H1 (cell line): Measurements from ENCODE around the gene KRTAP5-4. TPM values are rescaled to one million over a fixed set of nuclear protein-coding genes. Genes with fewer than 3 reads are reported as not detected.

Source experiments
- CTCF ChIA-PET: fragments of 300-600 bp; sonication (Branson Sonifier 250); formaldehyde crosslinking; loops from one replicate; lab custom pipeline; 2021; ENCODE audit not compliant: partially characterized antibody; lab: Charles Lee
- POLR2A ChIA-PET: fragments of 300-600 bp; sonication (Branson Sonifier 250); formaldehyde crosslinking; loops from one replicate; lab custom pipeline; 2021; ENCODE audit warnings: inconsistent platforms; ENCODE audit not compliant: partially characterized antibody; lab: Charles Lee
- DNase-seq, 2 experiments: peaks; one replicate each; pipeline versions ENCODE4 v3.0.0 to v3.0.0-alpha.2; 2010 to 2022; ENCODE audit warnings: low spot score in 2 of 2, low read depth in 1 of 2, mixed read lengths in 1 of 2
- FAIRE-seq: peaks from 2 replicates; lab custom pipeline; 2011; peaks lifted over from hg19 to GRCh38; lab: Jason Lieb, UNC
- H2AFZ ChIP-seq: 2 replicates; pipeline ENCODE4 v1.8.1; 2012; ENCODE audit warnings: low read length, inconsistent platforms
- H2AK5ac ChIP-seq: 2 replicates; pipeline ENCODE4 v1.6.1; 2013; ENCODE audit warnings: low read depth, low read length
- H2BK120ac ChIP-seq: replicated peaks from 2 replicates; pipeline ENCODE3; 2013; ENCODE audit warnings: low read depth, low read length, inconsistent platforms
- H2BK12ac ChIP-seq: 2 replicates; pipeline ENCODE4 v1.6.1; 2013; ENCODE audit warnings: low read depth, low read length
- H2BK15ac ChIP-seq: 2 replicates; pipeline ENCODE4 v1.6.1; 2013; ENCODE audit warnings: low read length
- H2BK20ac ChIP-seq: 2 replicates; pipeline ENCODE4 v1.6.1; 2013; ENCODE audit warnings: low read length
- H2BK5ac ChIP-seq: 2 replicates; pipeline ENCODE4 v1.6.1; 2013; ENCODE audit warnings: low read depth, low read length
- H3K14ac ChIP-seq: 2 replicates; pipeline ENCODE4 v1.6.1; 2013; ENCODE audit warnings: inconsistent platforms; ENCODE audit not compliant: insufficient read length
- H3K18ac ChIP-seq: 2 replicates; pipeline ENCODE4 v1.6.1; 2013; ENCODE audit warnings: low read length; ENCODE audit errors: extremely low read depth
- H3K23ac ChIP-seq: 2 replicates; pipeline ENCODE4 v1.6.1; 2013; ENCODE audit warnings: inconsistent platforms; ENCODE audit not compliant: insufficient read length
- H3K23me2 ChIP-seq: 2 replicates; pipeline ENCODE4 v1.6.1; 2013; ENCODE audit warnings: low read depth, low read length
- H3K27ac ChIP-seq: 2 replicates; pipeline ENCODE4 v1.6.1; 2011; ENCODE audit warnings: low read depth, low read length, inconsistent platforms
- H3K27me3 ChIP-seq, 4 experiments: replicated peaks in 1 of 4; 1 replicate in 1 of 4; 2 replicates in 3 of 4; pipeline versions ENCODE4 v1.6.1 to v1.8.1; 2011 to 2013; ENCODE audit warnings: low read length in 3 of 4, mild to moderate bottlenecking in 3 of 4, inconsistent platforms in 2 of 4, mixed read lengths in 2 of 4, moderate library complexity in 1 of 4; ENCODE audit not compliant: control insufficient read depth in 3 of 4, insufficient read depth in 3 of 4; ENCODE audit errors: extremely low read depth in 1 of 4
- H3K36me3 ChIP-seq, 4 experiments: 2 replicates each; pipeline versions ENCODE4 v1.6.1 to v1.8.1; 2011 to 2013; ENCODE audit warnings: mild to moderate bottlenecking in 4 of 4, low read length in 3 of 4, moderate library complexity in 2 of 4, control low read depth in 1 of 4, inconsistent platforms in 1 of 4; ENCODE audit not compliant: insufficient read depth in 4 of 4, control insufficient read depth in 2 of 4
- H3K4ac ChIP-seq: replicated peaks from 2 replicates; pipeline ENCODE3; 2013; ENCODE audit warnings: low read length, low read depth, mixed read lengths, inconsistent platforms; ENCODE audit not compliant: insufficient read length
- H3K4me1 ChIP-seq, 4 experiments: replicated peaks in 1 of 4; 1 replicate in 1 of 4; 2 replicates in 3 of 4; pipeline versions ENCODE4 v1.6.1 to v1.8.1; 2011 to 2013; ENCODE audit warnings: low read length in 3 of 4, inconsistent platforms in 2 of 4, mixed read lengths in 1 of 4; ENCODE audit not compliant: insufficient read depth in 4 of 4, control insufficient read depth in 3 of 4
- H3K4me2 ChIP-seq, 2 experiments: 2 replicates each; pipeline versions ENCODE4 v1.6.1 to v1.8.1; 2011 to 2013; ENCODE audit warnings: low read depth in 2 of 2, low read length in 2 of 2, control low read depth in 1 of 2, inconsistent platforms in 1 of 2, mild to moderate bottlenecking in 1 of 2; ENCODE audit not compliant: insufficient read depth in 1 of 2
- H3K4me3 ChIP-seq, 4 experiments: fragments of 200-600, 300-600 bp in 1 of 4; sonication (generic), shearing (Covaris generic), sonication (Bioruptor Twin) in 1 of 4; 2 replicates each; pipeline versions ENCODE4 v1.5.1 to v1.8.1; 2011 to 2016; ENCODE audit warnings: low read length in 4 of 4, low read depth in 3 of 4, control low read depth in 2 of 4, inconsistent platforms in 2 of 4, mild to moderate bottlenecking in 2 of 4, mixed read lengths in 1 of 4, moderate library complexity in 1 of 4; ENCODE audit not compliant: insufficient read depth in 2 of 4; ENCODE audit errors: extremely low read depth in 1 of 4
- H3K56ac ChIP-seq: replicated peaks from 2 replicates; pipeline ENCODE3; 2013; ENCODE audit warnings: low read depth, mild to moderate bottlenecking, mixed read lengths, low read length, inconsistent platforms; ENCODE audit not compliant: insufficient read length
- H3K79me1 ChIP-seq: 2 replicates; pipeline ENCODE4 v1.6.1; 2013; ENCODE audit warnings: low read depth, low read length, control low read depth
- H3K79me2 ChIP-seq, 2 experiments: 2 replicates each; pipeline versions ENCODE4 v1.6.1 to v1.8.1; 2012 to 2013; ENCODE audit warnings: low read length in 2 of 2, mild to moderate bottlenecking in 2 of 2, inconsistent platforms in 1 of 2; ENCODE audit not compliant: insufficient read depth in 2 of 2, control insufficient read depth in 1 of 2
- H3K9ac ChIP-seq, 4 experiments: replicated peaks in 1 of 4; 1 replicate in 1 of 4; 2 replicates in 3 of 4; pipeline versions ENCODE4 v1.6.1 to v1.8.1; 2011 to 2013; ENCODE audit warnings: low read depth in 3 of 4, low read length in 3 of 4, control low read depth in 2 of 4, mild to moderate bottlenecking in 2 of 4, moderate library complexity in 2 of 4, inconsistent platforms in 1 of 4; ENCODE audit errors: extremely low read depth in 1 of 4
- H3K9me3 ChIP-seq, 2 experiments: 2 replicates each; pipeline versions ENCODE4 v1.6.1 to v1.8.1; 2012 to 2013; ENCODE audit warnings: mild to moderate bottlenecking in 2 of 2, moderate library complexity in 2 of 2, control low read depth in 1 of 2, inconsistent platforms in 1 of 2, low read depth in 1 of 2, low read length in 1 of 2, mixed read lengths in 1 of 2; ENCODE audit not compliant: insufficient read depth in 2 of 2
- H4K20me1 ChIP-seq, 2 experiments: replicated peaks in 1 of 2; 2 replicates each; pipeline versions ENCODE3 to v1.8.1; 2011 to 2013; ENCODE audit warnings: inconsistent platforms in 2 of 2, low read length in 2 of 2, mild to moderate bottlenecking in 1 of 2; ENCODE audit not compliant: insufficient read depth in 2 of 2, control insufficient read depth in 1 of 2
- H4K5ac ChIP-seq: 2 replicates; pipeline ENCODE4 v1.6.1; 2013; ENCODE audit warnings: low read length, low read depth, mixed read lengths, inconsistent platforms; ENCODE audit not compliant: insufficient read length
- H4K8ac ChIP-seq: 2 replicates; pipeline ENCODE4 v1.8.0; 2013; ENCODE audit warnings: mild to moderate bottlenecking, moderate library complexity, low read length, inconsistent platforms; ENCODE audit not compliant: insufficient read depth; ENCODE audit errors: extremely low read depth
- H4K91ac ChIP-seq: replicated peaks from 2 replicates; pipeline ENCODE3; 2013; ENCODE audit warnings: low read length, mixed read lengths, inconsistent platforms; ENCODE audit not compliant: insufficient read length
- ASH2L ChIP-seq: fragments of 200-600, 300-600 bp; sonication (generic); IDR thresholded peaks from one replicate; pipeline ENCODE4 v1.7.1; 2017; ENCODE audit warnings: low read length
- BCL11A ChIP-seq, 2 experiments: IDR thresholded peaks; one replicate each; pipeline ENCODE4 v1.6.1; 2011; ENCODE audit warnings: low read depth in 2 of 2, low read length in 2 of 2, mild to moderate bottlenecking in 2 of 2
- EZH2 ChIP-seq: fragments of 200-600 bp; sonication (generic); IDR thresholded peaks from 2 replicates; pipeline ENCODE4 v1.7.1; 2012; ENCODE audit warnings: low read depth, mild to moderate bottlenecking, moderate library complexity, low read length, inconsistent platforms; ENCODE audit not compliant: severe bottlenecking
- FOSL1 ChIP-seq: IDR thresholded peaks from 2 replicates; pipeline ENCODE4 v1.6.1; 2011; ENCODE audit warnings: mild to moderate bottlenecking, low read depth, low read length, moderate library complexity; ENCODE audit not compliant: insufficient read depth
- HDAC6 ChIP-seq: IDR thresholded peaks from one replicate; pipeline ENCODE4 v1.7.1; 2012; ENCODE audit warnings: low read depth, mild to moderate bottlenecking, inconsistent platforms, low read length, moderate library complexity
- MAFK ChIP-seq: IDR thresholded peaks from 2 replicates; pipeline ENCODE4 v1.6.1; 2012; ENCODE audit warnings: low read depth, mild to moderate bottlenecking, improper control_type of control experiment, low read length
- RFX5 ChIP-seq: IDR thresholded peaks from 2 replicates; pipeline ENCODE4 v1.6.1; 2011; ENCODE audit warnings: low read depth, low read length, improper control_type of control experiment, borderline replicate concordance
- SP2 ChIP-seq: IDR thresholded peaks from 2 replicates; pipeline ENCODE4 v1.6.1; 2012; ENCODE audit warnings: mild to moderate bottlenecking, low read length, inconsistent platforms
- SUZ12 ChIP-seq: fragments of 200-600 bp; sonication (generic); IDR thresholded peaks from 2 replicates; pipeline ENCODE4 v1.6.1; 2012; ENCODE audit warnings: mild to moderate bottlenecking, inconsistent platforms, low read length, moderate library complexity, mixed read lengths
- TAF7 ChIP-seq: optimal IDR thresholded peaks from 2 replicates; pipeline ENCODE3; 2011; ENCODE audit warnings: low read depth, mild to moderate bottlenecking, inconsistent platforms, low read length, moderate library complexity, borderline replicate concordance
- ZNF274 ChIP-seq: IDR thresholded peaks from 2 replicates; pipeline ENCODE4 v1.7.0; 2012; ENCODE audit warnings: low read length, borderline replicate concordance; ENCODE audit errors: extremely low read depth
- WGBS, 2 experiments: shearing (Covaris generic) in 1 of 2; methylation state at CpG; one replicate each; pipeline versions ENCODE4 v1.1.6 to v1.1.7; 2013 to 2015; ENCODE audit warnings: low lambda C conversion rate in 2 of 2, mixed read lengths in 2 of 2, inconsistent platforms in 1 of 2, low coverage in 1 of 2, missing lambda C conversion rate in 1 of 2; ENCODE audit not compliant: insufficient replicate concordance in 2 of 2, insufficient coverage in 1 of 2, insufficient read length in 1 of 2; ENCODE audit errors: extremely low coverage in 1 of 2, missing lambda C conversion rate in 1 of 2; 5-methylcytosine and 5-hydroxymethylcytosine counted together
- polyA plus RNA-seq, 7 experiments: library from polyadenylated mRNA; depleted of rRNA in 3 of 7; stranded (reverse) in 5 of 7; unstranded in 2 of 7; fragments of >200 nt in 5 of 7; fragments of 200-250 nt in 2 of 7; gene quantifications; 1 replicate in 5 of 7; 2 replicates in 1 of 7; 4 replicates in 1 of 7; pipeline versions ENCODE4 v1.2.1 to v1.2.3, GENCODE V29; 2011 to 2013; ENCODE audit warnings: missing spikeins in 2 of 7, mixed read lengths in 2 of 7
- total RNA-seq: library from RNA; stranded (reverse); fragmentation: NEBNext Ultra II Directional; extraction: Animal tissue kit (Norgen Biotek cat#: 25700); gene quantifications from 2 replicates; pipeline ENCODE4 v1.2.1, GENCODE V29; 2021

KRTAP5-4 gene
- total and polyA plus RNA-seq, 2 of the 8 experiments (the other 6 are each of a cell fraction or from before 2014, with no cell fraction given), result not detected

GRCh38 chr11:1636291-1636950 lies 14.5 kb upstream of the KRTAP5-4 start:
- Histone ChIP-seq H3K18ac (no peak overlapping the region), H3K4me2 (no peak overlapping the region), H3K4me1 (no peaks in the 10 kb centered on the region; a peak in 1 of 7 replicates), H3K4ac (no peak overlapping the region), H4K20me1 (no peaks in the 10 kb centered on the region), H3K56ac (no peak overlapping the region), H4K8ac (no peak overlapping the region; the same call in 1 of the 2 replicates), H3K23ac (no peak overlapping the region), H2BK20ac (no peak overlapping the region), H3K23me2 (no peaks in the 10 kb centered on the region; the same call in 1 of the 2 replicates), H2BK12ac (no peak overlapping the region), H3K27ac (no peak overlapping the region), H2BK120ac (no peak overlapping the region), H2AK5ac (no peak overlapping the region), H3K27me3 (no peaks in the 10 kb centered on the region; a peak in 2 of 7 replicates), H4K91ac (no peak overlapping the region), H3K36me3 (no peaks in the 10 kb centered on the region), H3K79me1 (no peaks in the 10 kb centered on the region), H3K79me2 (no peaks in the 10 kb centered on the region), H2AFZ (no peak overlapping the region), H3K14ac (no peak overlapping the region), H2BK5ac (no peak overlapping the region), H3K9ac (no peak overlapping the region), H2BK15ac (0 out of 2 replicates have a peak overlapping the region, but pooled peaks have one; percentile 16), H4K5ac (no peak overlapping the region), H3K9me3 (no peaks in the 10 kb centered on the region), H3K4me3 (no peak overlapping the region)
- ChIA-PET POLR2A (no interaction called here), CTCF (interaction anchor here (1.4 to 6.3 kb wide), 4 partner anchors 9 to 197 kb away, joined by 3 to 43 read pairs (median 4); partner anchors contain the start of gene KRTAP5-2)
- WGBS, 2 experiments, result 89% methylated on average over 19 of the region's 19 CpGs; no CpG with 5 or more reads in 1 of the 2 experiments
- DNase-seq, result no peak
- TF ChIP-seq FOSL1, result no peak
- no peak for TF ChIP-seq BCL11A (IDR thresholded peaks at IDR 0.05; ENCODE audit: low read depth in 2 of 2, low read length in 2 of 2)
- no peak for TF ChIP-seq ASH2L
- no peak for TF ChIP-seq ZNF274
- TF ChIP-seq MAFK, result no peak
- TF ChIP-seq EZH2, result no peak
- no peak for TF ChIP-seq SP2
- TF ChIP-seq RFX5, result no peak
- TF ChIP-seq TAF7, result no peak
- no peak for TF ChIP-seq HDAC6
- no peak for TF ChIP-seq SUZ12
- no peak for FAIRE-seq
